Measurements from ENCODE around the gene FAM3D. TPM values are rescaled to one million over a fixed set of nuclear protein-coding genes. Genes with fewer than 3 reads are reported as not detected.

The FAM3D gene
- total and polyA plus RNA-seq, 2 of the 8 experiments (the other 6 are each of a cell fraction or from before 2014, with no cell fraction given): not detected

- no peak overlapping the region for H4K91ac ChIP-seq (replicated peaks; ENCODE audit: insufficient read length, low read length)
- H3K36me3 ChIP-seq (ENCODE audit: control insufficient read depth in 2 of 4, insufficient read depth in 4 of 4, low read length in 3 of 4): no peaks in the 10 kb centered on the region
- FAIRE-seq: no peak
- H3K56ac ChIP-seq (replicated peaks; ENCODE audit: insufficient read length, low read depth, low read length): no peak overlapping the region
- H3K23ac ChIP-seq (ENCODE audit: insufficient read length): no peak overlapping the region
- DNase-seq (ENCODE audit: low read depth in 1 of 2, low spot score in 2 of 2): no peak
- H3K4me3 ChIP-seq (ENCODE audit: extremely low read depth in 1 of 4, insufficient read depth in 2 of 4, low read depth in 3 of 4, low read length in 4 of 4): no peak overlapping the region
- no peak overlapping the region for H4K5ac ChIP-seq (ENCODE audit: insufficient read length, low read depth, low read length)
- H3K27ac ChIP-seq (ENCODE audit: low read depth, low read length): no peak overlapping the region
- no peak overlapping the region for H2BK15ac ChIP-seq (ENCODE audit: low read length)
- no peaks in the 10 kb centered on the region for H4K20me1 ChIP-seq (replicated peaks in 1 of 2; ENCODE audit: control insufficient read depth in 1 of 2, insufficient read depth in 2 of 2, low read length in 2 of 2)
- H3K4ac ChIP-seq (replicated peaks; ENCODE audit: insufficient read length, low read depth, low read length): no peak overlapping the region
- no peak overlapping the region for H3K18ac ChIP-seq (ENCODE audit: extremely low read depth, low read length)
- ChIA-PET CTCF (ENCODE audit: partially characterized antibody) (no interaction called here), POLR2A (ENCODE audit: partially characterized antibody) (no interaction called here)
- H2BK20ac ChIP-seq (ENCODE audit: low read length): no peak overlapping the region
- H3K79me2 ChIP-seq (ENCODE audit: control insufficient read depth in 1 of 2, insufficient read depth in 2 of 2, low read length in 2 of 2): no peaks in the 10 kb centered on the region
- H2AK5ac ChIP-seq (ENCODE audit: low read depth, low read length): no peak overlapping the region
- no peak overlapping the region for H2BK5ac ChIP-seq (ENCODE audit: low read depth, low read length)
- no peak overlapping the region for H4K8ac ChIP-seq (ENCODE audit: extremely low read depth, insufficient read depth, low read length)
- no peaks in the 10 kb centered on the region for H3K23me2 ChIP-seq (ENCODE audit: low read depth, low read length)
- H2AFZ ChIP-seq (ENCODE audit: low read length): no peak overlapping the region
- no peak overlapping the region for H2BK12ac ChIP-seq (ENCODE audit: low read depth, low read length)
- no peak overlapping the region for H2BK120ac ChIP-seq (replicated peaks; ENCODE audit: low read depth, low read length)
- TF ChIP-seq TBP (IDR thresholded peaks at IDR 0.05; ENCODE audit: low read depth, low read length) (no peak), E2F6 (IDR thresholded peaks at IDR 0.05) (no peak), EP300 (IDR thresholded peaks at IDR 0.05; ENCODE audit: borderline replicate concordance in 1 of 2, low read depth in 2 of 2, low read length in 2 of 2) (no peak), CTCF (IDR thresholded peaks at IDR 0.05; ENCODE audit: control extremely low read depth in 1 of 3, insufficient read depth in 1 of 3, low read depth in 1 of 3, low read length in 3 of 3) (no peak), SP2 (IDR thresholded peaks at IDR 0.05; ENCODE audit: low read length) (no peak), POLR2A (IDR thresholded peaks at IDR 0.05; ENCODE audit: control extremely low read depth in 1 of 2, low read depth in 2 of 2, low read length in 2 of 2) (no peak), CTBP2 (IDR thresholded peaks at IDR 0.05; ENCODE audit: borderline replicate concordance, insufficient read depth, insufficient read length, low read length) (no peak)
- peaks cover 7% of the 10 kb centered on the region in 2 experiments; a peak in 3 of 4 replicates for H3K9me3 ChIP-seq (ENCODE audit: insufficient read depth in 2 of 2, low read depth in 1 of 2, low read length in 1 of 2)
- no peaks in the 10 kb centered on the region for H3K79me1 ChIP-seq (ENCODE audit: low read depth, low read length)
- H3K27me3 ChIP-seq (replicated peaks in 1 of 4; ENCODE audit: control insufficient read depth in 3 of 4, extremely low read depth in 1 of 4, insufficient read depth in 3 of 4, low read length in 3 of 4): no peaks in the 10 kb centered on the region
- H3K14ac ChIP-seq (ENCODE audit: insufficient read length): no peak overlapping the region
- H3K9ac ChIP-seq (replicated peaks in 1 of 4; ENCODE audit: extremely low read depth in 1 of 4, low read depth in 3 of 4, low read length in 3 of 4): no peak overlapping the region
- no peaks in the 10 kb centered on the region for H3K4me1 ChIP-seq (replicated peaks in 1 of 4; ENCODE audit: control insufficient read depth in 3 of 4, insufficient read depth in 4 of 4, low read length in 3 of 4)
- no peak overlapping the region for H3K4me2 ChIP-seq (ENCODE audit: insufficient read depth in 1 of 2, low read depth in 2 of 2, low read length in 2 of 2)
Observed at GRCh38 chr3:58697561-58697960, 31.0 kb upstream of the FAM3D start.
